ENCODE data around the gene CPOX. TPM values are rescaled to one million over a fixed set of nuclear protein-coding genes. Genes with fewer than 3 reads are reported as not detected.
"Not testable (repeated sequence)": the region's sequence is repeated elsewhere in the genome, so short reads cannot be mapped to it uniquely, and the experiment has no call there.

CPOX gene
- total RNA-seq (10 to 100 TPM; 14.0 to 22.2 TPM), polyA plus RNA-seq (10 to 100 TPM in 1 of 2 donors, 1 to 10 TPM in 1; 9.8 to 12.3 TPM)
- long read RNA-seq, donor 1, partial matches to known transcripts, result 0 of 4 reads
- long read RNA-seq, donor 1, other reads (novel, unspliced or antisense), result 0 of 4 reads
- long read RNA-seq, donor 2, result 0 reads
- long read RNA-seq, donor 3, transcript CPOX-201 (7 exons, 2,821 nt), result major isoform, 5 of 5 reads
- long read RNA-seq, donor 3, partial matches to known transcripts, result 0 of 5 reads
- long read RNA-seq, donor 3, other reads (novel, unspliced or antisense), result 0 of 5 reads
- long read RNA-seq, donor 4, partial matches to known transcripts, result 0 of 1 reads
- long read RNA-seq, donor 4, other reads (novel, unspliced or antisense), result 0 of 1 reads
- long read RNA-seq, donor 5, partial matches to known transcripts, result 6 of 10 reads
- long read RNA-seq, donor 5, other reads (novel, unspliced or antisense), result 0 of 10 reads

DNA sequence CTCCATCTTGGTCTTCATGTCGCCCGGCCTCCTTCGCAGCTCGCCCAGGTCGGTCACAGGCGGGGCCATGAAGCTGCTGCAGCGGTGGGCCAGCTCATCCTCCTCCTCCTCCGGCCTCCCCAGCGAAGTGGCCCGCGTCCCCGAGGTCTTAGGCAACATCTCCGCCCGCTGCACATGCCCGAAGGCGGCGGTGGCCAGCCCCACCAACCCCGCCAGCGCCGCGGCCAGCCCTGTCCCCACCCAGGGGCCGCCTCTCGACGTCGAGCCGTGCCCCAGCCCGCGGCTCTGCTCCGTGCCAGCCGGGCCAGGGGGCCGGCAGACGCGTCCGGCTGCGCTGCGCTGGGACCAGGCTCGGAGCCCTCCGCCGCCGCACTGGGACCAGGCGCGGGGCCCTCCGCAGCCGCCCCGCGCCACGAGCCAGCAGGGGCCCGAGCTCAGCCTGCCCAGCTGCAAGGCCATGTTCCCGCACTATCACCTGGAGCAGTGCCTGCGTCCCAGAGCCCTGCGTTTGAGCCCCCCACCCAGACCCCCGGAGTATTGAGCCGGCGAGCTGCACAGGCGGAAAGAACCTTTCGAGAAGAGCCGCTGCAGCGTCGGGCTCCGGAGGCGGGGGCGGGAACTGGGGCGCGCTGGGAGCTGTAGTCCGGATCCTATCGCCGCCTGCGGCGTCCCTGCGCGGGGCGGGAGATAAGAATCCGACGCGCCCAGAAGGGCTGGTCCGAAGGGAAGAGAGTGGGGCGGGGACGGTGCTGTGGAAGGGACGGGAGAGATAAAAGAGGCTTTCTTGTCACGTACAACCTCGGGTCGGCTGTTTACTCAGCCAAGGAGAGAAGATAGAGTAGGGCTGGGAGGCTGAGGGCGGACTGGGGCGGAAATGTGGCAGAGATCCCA, at the start of gene CPOX:
Gene CPOX, minus strand, starts transcription at position 566 of the 891 bp plus-strand sequence. Its CDS starts 107 bp downstream, at position 459.
- 0% methylated on average over 82 to 84 of the region's 84 CpGs for WGBS, 2 donors
- Histone ChIP-seq H3K27ac (ENCODE audit: low read depth in 1 of 2, low read length in 1 of 2) (peak within 1 kb of the TSS; percentile 73 to 93), H3K4me3 (peak within 1 kb of the TSS; percentile 93), H3K9me3 (ENCODE audit: control insufficient read depth in 4 of 4, insufficient read depth in 3 of 4, low read length in 3 of 4) (no peaks in the 10 kb centered on the region), H3K9ac (ENCODE audit: insufficient read depth in 1 of 2, low read length in 2 of 2) (peak within 1 kb of the TSS; percentile 49 to 81), H3K36me3 (ENCODE audit: control insufficient read depth in 4 of 4, insufficient read depth in 4 of 4, low read length in 4 of 4) (peaks cover 0 to 8% (median 3%) of the 10 kb centered on the region in 4 donors), H3K27me3 (ENCODE audit: control insufficient read depth in 3 of 3, insufficient read depth in 3 of 3, low read length in 2 of 3) (no peaks in the 10 kb centered on the region), H3K4me1 (ENCODE audit: control insufficient read depth in 5 of 5, insufficient read depth in 5 of 5, low read length in 5 of 5) (peaks cover 0 to 10% (median 3%) of the 10 kb centered on the region in 5 donors)
- no peak for TF ChIP-seq CTCF (IDR thresholded peaks at IDR 0.05; ENCODE audit: control extremely low read depth, extremely low read depth)
- DNase-seq, result peak; percentile 90 to 96 (median 94)
- peak; percentile 99 for ATAC-seq (ENCODE audit: insufficient read depth, low FRiP score)

GRCh38 chr3:98642769-98643168, 49.4 kb upstream of the CPOX start:
- H3K9me3 ChIP-seq (ENCODE audit: control insufficient read depth in 4 of 4, insufficient read depth in 3 of 4, low read length in 3 of 4), result not testable (repeated sequence)
- WGBS, 2 donors, result 88 to 90% methylated on average over 9 of the region's 9 CpGs

DNA sequence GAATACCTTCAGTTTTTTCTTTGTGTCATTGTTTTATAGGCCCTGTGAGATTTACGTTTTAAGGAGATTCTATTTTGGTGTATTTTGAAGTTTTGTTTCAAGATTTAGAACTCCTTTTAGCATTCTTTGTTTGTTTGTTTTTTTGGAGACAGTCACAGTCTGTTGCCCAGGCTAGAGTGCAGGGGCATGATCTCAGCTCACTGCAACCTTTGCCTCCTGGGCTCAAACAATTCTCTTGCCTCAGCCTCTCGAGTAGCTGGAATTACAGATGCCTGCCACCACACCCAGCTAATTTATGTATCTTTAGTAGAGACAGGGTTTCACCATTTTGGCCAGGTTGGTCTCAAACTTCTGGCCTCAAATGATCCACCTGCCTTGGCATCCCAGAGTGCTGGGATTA, 48.3 kb upstream of the CPOX start:
- H3K27ac ChIP-seq (ENCODE audit: low read depth in 1 of 2, low read length in 1 of 2); H3K36me3 ChIP-seq (ENCODE audit: control insufficient read depth in 4 of 4, insufficient read depth in 4 of 4, low read length in 4 of 4); H3K4me3 ChIP-seq; ATAC-seq (ENCODE audit: insufficient read depth, low FRiP score); H3K27me3 ChIP-seq (ENCODE audit: control insufficient read depth in 3 of 3, insufficient read depth in 3 of 3, low read length in 2 of 3); H3K9me3 ChIP-seq (ENCODE audit: control insufficient read depth in 4 of 4, insufficient read depth in 3 of 4, low read length in 3 of 4); H3K4me1 ChIP-seq (ENCODE audit: control insufficient read depth in 5 of 5, insufficient read depth in 5 of 5, low read length in 5 of 5); DNase-seq; H3K9ac ChIP-seq (ENCODE audit: insufficient read depth in 1 of 2, low read length in 2 of 2): not testable (repeated sequence)
- WGBS, 2 donors, result 80 to 82% methylated on average over 2 of the region's 2 CpGs

More at GRCh38 chr3:98642769-98643168, 49.4 kb upstream of the CPOX start:
- H3K9ac ChIP-seq (ENCODE audit: insufficient read depth in 1 of 2, low read length in 2 of 2); H3K27ac ChIP-seq (ENCODE audit: low read depth in 1 of 2, low read length in 1 of 2); DNase-seq; H3K4me3 ChIP-seq; H3K4me1 ChIP-seq (ENCODE audit: control insufficient read depth in 5 of 5, insufficient read depth in 5 of 5, low read length in 5 of 5); H3K36me3 ChIP-seq (ENCODE audit: control insufficient read depth in 4 of 4, insufficient read depth in 4 of 4, low read length in 4 of 4); ATAC-seq (ENCODE audit: insufficient read depth, low FRiP score); H3K27me3 ChIP-seq (ENCODE audit: control insufficient read depth in 3 of 3, insufficient read depth in 3 of 3, low read length in 2 of 3): not testable (repeated sequence)

GRCh38 chr3:98638515-98638914, 45.1 kb upstream of the CPOX start:
- H3K9ac ChIP-seq (ENCODE audit: insufficient read depth in 1 of 2, low read length in 2 of 2); H3K36me3 ChIP-seq (ENCODE audit: control insufficient read depth in 4 of 4, insufficient read depth in 4 of 4, low read length in 4 of 4); ATAC-seq (ENCODE audit: insufficient read depth, low FRiP score); H3K27me3 ChIP-seq (ENCODE audit: control insufficient read depth in 3 of 3, insufficient read depth in 3 of 3, low read length in 2 of 3); H3K4me3 ChIP-seq; H3K4me1 ChIP-seq (ENCODE audit: control insufficient read depth in 5 of 5, insufficient read depth in 5 of 5, low read length in 5 of 5); DNase-seq; H3K9me3 ChIP-seq (ENCODE audit: control insufficient read depth in 4 of 4, insufficient read depth in 3 of 4, low read length in 3 of 4); H3K27ac ChIP-seq (ENCODE audit: low read depth in 1 of 2, low read length in 1 of 2): not testable (repeated sequence)
- WGBS, 2 donors, result 95% methylated on average over 2 of the region's 2 CpGs

All from lung (tissue), 16 donors.